ENCODE data around the gene NR2F1. TPM values are rescaled to one million over a fixed set of nuclear protein-coding genes. Genes with fewer than 3 reads are reported as not detected.
A peak's percentile ranks its signal among the peaks of the same experiment; 100 is the strongest.

Gene NR2F1
- total RNA-seq, 1 donor from 2014 or later, result not detected

GRCh38 chr5:93573354-93574351 is 9.4 kb upstream of the NR2F1 start:
- intact Hi-C loops (cut with micrococcal nuclease), result loop anchor here (2.0 kb wide), 1 partner anchor 29 kb away; no protein-coding TSS in a partner anchor
- H3K4me1 Mint-ChIP-seq (ENCODE audit: low read depth), result peaks cover 2% of the 10 kb centered on the region
- H3K27ac Mint-ChIP-seq, result no peak overlapping the region
- DNase-seq (ENCODE audit: low spot score), result no peak
- no peak overlapping the region for H3K4me3 Mint-ChIP-seq (ENCODE audit: low read depth)
- H3K36me3 Mint-ChIP-seq (ENCODE audit: low read depth), result no peaks in the 10 kb centered on the region
- H3K9me3 Mint-ChIP-seq, result no peaks in the 10 kb centered on the region
- peaks cover 87% of the 10 kb centered on the region for H3K27me3 Mint-ChIP-seq (ENCODE audit: low read depth)

GRCh38 chr5:93574491-93575305 is 8.3 kb upstream of the NR2F1 start:
- Mint-ChIP-seq H3K9me3 (no peaks in the 10 kb centered on the region), H3K27me3 (ENCODE audit: low read depth) (peaks cover 82% of the 10 kb centered on the region), H3K4me1 (ENCODE audit: low read depth) (peaks cover 2% of the 10 kb centered on the region), H3K27ac (no peak overlapping the region), H3K4me3 (ENCODE audit: low read depth) (no peak overlapping the region), H3K36me3 (ENCODE audit: low read depth) (no peaks in the 10 kb centered on the region)
- no peak for DNase-seq (ENCODE audit: low spot score)
- intact Hi-C loops (cut with micrococcal nuclease), result no loop called here

- peaks cover 3% of the 10 kb centered on the region for H3K36me3 Mint-ChIP-seq (ENCODE audit: low read depth)
- no peak overlapping the region for H3K4me3 Mint-ChIP-seq (ENCODE audit: low read depth)
- H3K4me1 Mint-ChIP-seq (ENCODE audit: low read depth), result peaks cover 6% of the 10 kb centered on the region
- intact Hi-C loops (cut with micrococcal nuclease), result no loop called here
- peaks cover 83% of the 10 kb centered on the region for H3K27me3 Mint-ChIP-seq (ENCODE audit: low read depth)
- no peak for DNase-seq (ENCODE audit: low spot score)
- H3K9me3 Mint-ChIP-seq, result no peaks in the 10 kb centered on the region
- H3K27ac Mint-ChIP-seq, result no peak overlapping the region
Observed at GRCh38 chr5:93575461-93576414, 7.3 kb upstream of the NR2F1 start.

- H3K4me1 Mint-ChIP-seq (ENCODE audit: low read depth), result peaks cover 8% of the 10 kb centered on the region
- no peak overlapping the region for H3K4me3 Mint-ChIP-seq (ENCODE audit: low read depth)
- H3K36me3 Mint-ChIP-seq (ENCODE audit: low read depth), result peaks cover 3% of the 10 kb centered on the region
- no peak overlapping the region for H3K27ac Mint-ChIP-seq
- no peaks in the 10 kb centered on the region for H3K9me3 Mint-ChIP-seq
- no peak for DNase-seq (ENCODE audit: low spot score)
- peaks cover 74% of the 10 kb centered on the region for H3K27me3 Mint-ChIP-seq (ENCODE audit: low read depth)
- intact Hi-C loops (cut with micrococcal nuclease), result no loop called here
Observed at GRCh38 chr5:93576994-93577853, 5.8 kb upstream of the NR2F1 start.

- H3K9me3 Mint-ChIP-seq, result no peaks in the 10 kb centered on the region
- peaks cover 8% of the 10 kb centered on the region for H3K4me1 Mint-ChIP-seq (ENCODE audit: low read depth)
- H3K4me3 Mint-ChIP-seq (ENCODE audit: low read depth), result peak overlapping the region; percentile 8
- H3K27ac Mint-ChIP-seq, result no peak overlapping the region
- intact Hi-C loops (cut with micrococcal nuclease), result loop anchor here (1.0 kb wide), 1 partner anchor 8 kb away; no protein-coding TSS in a partner anchor
- peaks cover 67% of the 10 kb centered on the region for H3K27me3 Mint-ChIP-seq (ENCODE audit: low read depth)
- DNase-seq (ENCODE audit: low spot score), result no peak
- peaks cover 3% of the 10 kb centered on the region for H3K36me3 Mint-ChIP-seq (ENCODE audit: low read depth)
Observed at GRCh38 chr5:93577854-93578812, 4.9 kb upstream of the NR2F1 start.

- H3K36me3 Mint-ChIP-seq (ENCODE audit: low read depth), result peaks cover 3% of the 10 kb centered on the region
- peaks cover 11% of the 10 kb centered on the region for H3K4me1 Mint-ChIP-seq (ENCODE audit: low read depth)
- H3K27ac Mint-ChIP-seq, result no peak overlapping the region
- H3K9me3 Mint-ChIP-seq, result no peaks in the 10 kb centered on the region
- H3K4me3 Mint-ChIP-seq (ENCODE audit: low read depth), result no peak overlapping the region
- DNase-seq (ENCODE audit: low spot score), result no peak
- intact Hi-C loops (cut with micrococcal nuclease), result loop anchor here (1.0 kb wide), 1 partner anchor 9 kb away; no protein-coding TSS in a partner anchor
- H3K27me3 Mint-ChIP-seq (ENCODE audit: low read depth), result peaks cover 57% of the 10 kb centered on the region
Observed at GRCh38 chr5:93578813-93579691, 4.0 kb upstream of the NR2F1 start.

- Mint-ChIP-seq H3K27ac (no peak overlapping the region), H3K36me3 (ENCODE audit: low read depth) (peaks cover 3% of the 10 kb centered on the region), H3K4me1 (ENCODE audit: low read depth) (peaks cover 11% of the 10 kb centered on the region), H3K4me3 (ENCODE audit: low read depth) (no peak overlapping the region), H3K27me3 (ENCODE audit: low read depth) (peaks cover 51% of the 10 kb centered on the region), H3K9me3 (no peaks in the 10 kb centered on the region)
- intact Hi-C loops (cut with micrococcal nuclease), result loop anchor here (1.0 to 2.0 kb wide), 2 partner anchors 31 to 335 kb away; no protein-coding TSS in a partner anchor
- DNase-seq (ENCODE audit: low spot score), result no peak
Observed at GRCh38 chr5:93579692-93580062, 3.3 kb upstream of the NR2F1 start.

GRCh38 chr5:93580063-93580926 is 2.7 kb upstream of the NR2F1 start:
- no peaks in the 10 kb centered on the region for H3K9me3 Mint-ChIP-seq
- no peak overlapping the region for H3K27ac Mint-ChIP-seq
- H3K27me3 Mint-ChIP-seq (ENCODE audit: low read depth), result peaks cover 47% of the 10 kb centered on the region
- no peak for DNase-seq (ENCODE audit: low spot score)
- H3K36me3 Mint-ChIP-seq (ENCODE audit: low read depth), result peaks cover 3% of the 10 kb centered on the region
- intact Hi-C loops (cut with micrococcal nuclease), result loop anchor here (1.0 to 2.0 kb wide), 2 partner anchors 30 to 335 kb away; no protein-coding TSS in a partner anchor
- H3K4me3 Mint-ChIP-seq (ENCODE audit: low read depth), result peak overlapping the region; percentile 49
- H3K4me1 Mint-ChIP-seq (ENCODE audit: low read depth), result peaks cover 11% of the 10 kb centered on the region

- Mint-ChIP-seq H3K4me3 (ENCODE audit: low read depth) (peak within 1 kb of the TSS; percentile 49), H3K27ac (no peak within 1 kb of the TSS), H3K4me1 (ENCODE audit: low read depth) (peaks cover 14% of the 10 kb centered on the region), H3K36me3 (ENCODE audit: low read depth) (peaks cover 3% of the 10 kb centered on the region), H3K9me3 (no peaks in the 10 kb centered on the region), H3K27me3 (ENCODE audit: low read depth) (peaks cover 46% of the 10 kb centered on the region)
- no peak for DNase-seq (ENCODE audit: low spot score)
- intact Hi-C loops (cut with micrococcal nuclease), result loop anchor here (1.0 to 2.0 kb wide), 2 partner anchors 29 to 334 kb away; no protein-coding TSS in a partner anchor
Observed at GRCh38 chr5:93580927-93581445, 2.0 kb upstream of the NR2F1 start, which contains the start of gene NR2F1-AS1. Gene NR2F1-AS1 (minus strand): TSS chr5:93581219.

Data from activated T-helper 2 cell treated with anti-CD3 and anti-CD28 coated beads, Interferon-gamma antibody, Interleukin-2, Interleukin-4, amounts not matched to agents 10 μg/mL and 5 μg/mL and 100 μg/mL, durations not matched to agents 14 hours and 24 hours and 36 hours (primary cell).